Mucosa of rectum (tissue), 2 donors: ENCODE data around the gene GABRR2.

ENCODE experiments used
- H3K27ac ChIP-seq, 2 donors: one replicate each; pipeline ENCODE4 v1.7.0; 2013; ENCODE audit warnings: inconsistent platforms in 2 of 2, low read depth in 2 of 2, low read length in 2 of 2
- H3K27me3 ChIP-seq, 2 donors: one replicate each; pipeline ENCODE4 v1.7.0; 2013; ENCODE audit warnings: low read length in 2 of 2; ENCODE audit not compliant: control insufficient read depth in 2 of 2, insufficient read depth in 2 of 2
- H3K36me3 ChIP-seq, 2 donors: one replicate each; pipeline ENCODE4 v1.7.0; 2013; ENCODE audit warnings: low read length in 2 of 2; ENCODE audit not compliant: control insufficient read depth in 2 of 2, insufficient read depth in 2 of 2
- H3K4me1 ChIP-seq, 2 donors: one replicate each; pipeline ENCODE4 v1.7.0; 2013; ENCODE audit warnings: low read length in 2 of 2, mild to moderate bottlenecking in 1 of 2; ENCODE audit not compliant: control insufficient read depth in 2 of 2, insufficient read depth in 2 of 2
- H3K4me3 ChIP-seq, 2 donors: one replicate each; pipeline ENCODE4 v1.7.0; 2013; ENCODE audit warnings: low read length in 2 of 2
- H3K9ac ChIP-seq, 2 donors: one replicate each; pipeline ENCODE4 v1.7.0; 2013; ENCODE audit warnings: low read length in 2 of 2, low read depth in 1 of 2, mild to moderate bottlenecking in 1 of 2
- H3K9me3 ChIP-seq, 2 donors: one replicate each; pipeline ENCODE4 v1.7.0; 2013; ENCODE audit warnings: low read length in 2 of 2; ENCODE audit not compliant: control insufficient read depth in 2 of 2
- donor health status: healthy.
- donor health status: Normal muscosa, but diverticular disease.

Gene GABRR2

GRCh38 chr6:89328976-89329375 is 13.9 kb upstream of the GABRR2 start:
- Histone ChIP-seq H3K9me3 (no peaks in the 10 kb centered on the region), H3K27me3 (no peaks in the 10 kb centered on the region), H3K27ac (no peak overlapping the region), H3K4me1 (no peaks in the 10 kb centered on the region), H3K36me3 (peaks cover 32 to 55% of the 10 kb centered on the region in 2 donors), H3K9ac (no peak overlapping the region), H3K4me3 (no peak overlapping the region)

DNA sequence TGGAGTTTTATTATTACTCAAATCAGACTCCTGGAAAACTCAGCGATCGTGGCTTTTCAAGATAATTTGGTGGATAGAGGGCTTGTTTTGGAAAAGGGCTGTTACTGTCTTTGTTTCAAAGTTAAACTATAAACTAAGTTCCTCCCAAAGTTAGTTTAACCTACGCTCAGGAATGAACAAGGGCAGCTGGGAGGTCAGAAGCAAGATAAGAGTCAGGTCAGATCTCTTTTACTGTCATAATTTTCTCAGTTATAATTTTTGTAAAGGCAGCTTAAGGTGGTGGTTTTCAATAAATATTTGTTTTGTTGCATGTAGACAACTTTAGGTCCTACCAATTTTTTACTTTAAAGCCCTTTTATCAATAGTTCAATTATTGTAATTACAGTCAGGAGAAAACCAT is 9.2 kb upstream of the GABRR2 start:
- peaks cover 19 to 25% of the 10 kb centered on the region in 2 donors for H3K36me3 ChIP-seq
- no peak overlapping the region for H3K4me3 ChIP-seq
- no peak overlapping the region for H3K27ac ChIP-seq
- no peaks in the 10 kb centered on the region for H3K4me1 ChIP-seq
- no peak overlapping the region for H3K9ac ChIP-seq
- H3K9me3 ChIP-seq = no peaks in the 10 kb centered on the region
- H3K27me3 ChIP-seq = no peaks in the 10 kb centered on the region

DNA sequence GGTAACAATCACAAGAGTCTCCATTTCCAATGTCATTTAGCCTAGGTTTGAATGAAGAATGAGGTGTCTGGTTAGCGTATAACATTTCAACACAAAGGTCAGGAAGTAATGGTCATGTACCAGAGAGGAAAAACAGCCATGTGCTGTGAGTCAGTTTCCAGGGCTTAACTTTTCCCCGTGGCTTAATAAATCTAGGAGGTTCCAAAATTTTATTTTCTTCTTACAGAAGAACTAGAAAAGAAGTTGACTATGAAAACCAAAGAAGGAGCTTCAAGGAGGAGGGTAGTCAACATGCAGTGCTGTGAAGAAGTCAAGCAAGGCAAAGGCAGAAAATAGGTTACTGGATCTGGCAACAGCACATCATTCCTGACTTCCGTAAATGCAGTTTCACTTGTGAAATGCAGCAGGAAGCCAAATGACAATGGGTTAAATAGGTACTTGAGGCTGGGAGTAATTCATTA is 8.4 kb upstream of the GABRR2 start:
- H3K36me3 ChIP-seq = peaks cover 13 to 18% of the 10 kb centered on the region in 2 donors
- no peaks in the 10 kb centered on the region for H3K4me1 ChIP-seq
- no peak overlapping the region for H3K27ac ChIP-seq
- H3K4me3 ChIP-seq = no peak overlapping the region
- no peaks in the 10 kb centered on the region for H3K9me3 ChIP-seq
- H3K27me3 ChIP-seq = no peaks in the 10 kb centered on the region
- no peak overlapping the region for H3K9ac ChIP-seq

DNA sequence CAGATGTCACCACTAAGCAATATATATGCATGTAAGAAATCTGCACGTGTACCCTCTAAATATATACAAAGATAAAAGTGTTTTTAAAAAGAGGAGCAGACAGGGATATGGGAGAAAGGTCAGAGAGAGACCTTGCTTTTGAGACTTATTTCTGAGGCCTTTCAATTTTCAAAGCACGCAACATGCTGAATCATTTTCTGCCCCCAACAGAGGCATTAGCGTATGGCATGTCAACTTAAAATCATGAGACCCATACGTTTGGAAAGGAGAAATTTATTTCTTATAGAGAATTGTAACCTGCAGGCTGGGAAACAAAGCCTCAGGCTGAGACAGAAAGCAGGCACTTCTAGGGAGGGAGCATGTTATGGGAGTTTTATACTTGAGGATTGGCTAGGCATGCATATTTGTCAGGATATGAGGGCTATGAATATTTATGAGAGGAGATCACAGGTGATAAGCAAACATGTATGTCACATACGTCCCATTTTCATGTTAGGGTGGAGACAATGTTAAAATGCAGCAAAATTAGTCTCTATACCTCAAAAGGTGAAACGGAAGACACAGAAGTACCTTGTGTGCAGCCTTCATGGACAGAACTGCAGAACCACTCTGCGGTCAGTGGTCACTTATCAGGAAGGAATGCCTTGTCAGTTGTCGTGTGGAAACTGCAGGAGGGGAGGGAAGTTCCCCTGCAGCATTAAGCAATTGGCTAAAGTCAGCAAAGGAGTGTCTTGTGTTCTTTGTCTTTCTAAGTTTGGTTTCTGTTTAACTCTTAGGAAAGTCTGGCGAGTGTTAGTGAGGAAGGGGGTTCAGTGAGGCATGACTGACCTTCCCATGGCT is 6.3 kb upstream of the GABRR2 start:
- H3K27ac ChIP-seq = no peak overlapping the region

GRCh38 chr6:89320012-89320559 is 5.0 kb upstream of the GABRR2 start:
- H3K36me3 ChIP-seq = peaks cover 0 to 4% of the 10 kb centered on the region in 2 donors
- no peaks in the 10 kb centered on the region for H3K4me1 ChIP-seq
- H3K27me3 ChIP-seq = no peaks in the 10 kb centered on the region

More for the DNA sequence above, 6.3 kb upstream of the GABRR2 start:
- no peak overlapping the region for H3K9ac ChIP-seq
- no peaks in the 10 kb centered on the region for H3K27me3 ChIP-seq
- peaks cover 3 to 4% of the 10 kb centered on the region in 2 donors for H3K36me3 ChIP-seq
- H3K4me1 ChIP-seq = no peaks in the 10 kb centered on the region
- no peaks in the 10 kb centered on the region for H3K9me3 ChIP-seq
- H3K4me3 ChIP-seq = no peak overlapping the region

GRCh38 chr6:89317067-89317466 is 2.0 kb upstream of the GABRR2 start:
- no peak overlapping the region for H3K4me3 ChIP-seq
- H3K27ac ChIP-seq = no peak overlapping the region
- H3K9ac ChIP-seq = no peak overlapping the region
- peaks cover 8 to 11% of the 10 kb centered on the region in 2 donors for H3K4me1 ChIP-seq
- no peaks in the 10 kb centered on the region for H3K27me3 ChIP-seq
- peaks cover 0 to 7% of the 10 kb centered on the region in 2 donors for H3K36me3 ChIP-seq
- no peaks in the 10 kb centered on the region for H3K9me3 ChIP-seq

More at GRCh38 chr6:89320012-89320559, 5.0 kb upstream of the GABRR2 start:
- no peak overlapping the region for H3K27ac ChIP-seq
- no peak overlapping the region for H3K9ac ChIP-seq
- no peaks in the 10 kb centered on the region for H3K9me3 ChIP-seq
- no peak overlapping the region for H3K4me3 ChIP-seq

GRCh38 chr6:89314692-89315091 is 407 bp downstream of the GABRR2 start:
- Histone ChIP-seq H3K4me3 (no peak overlapping the region), H3K9me3 (no peaks in the 10 kb centered on the region), H3K9ac (no peak overlapping the region), H3K4me1 (peaks cover 14 to 20% of the 10 kb centered on the region in 2 donors), H3K27ac (no peak overlapping the region), H3K27me3 (no peaks in the 10 kb centered on the region), H3K36me3 (peaks cover 0 to 3% of the 10 kb centered on the region in 2 donors)

GRCh38 chr6:89313006-89313405 is 2.1 kb downstream of the GABRR2 start:
- peaks cover 0 to 3% of the 10 kb centered on the region in 2 donors for H3K36me3 ChIP-seq
- no peaks in the 10 kb centered on the region for H3K9me3 ChIP-seq
- H3K27me3 ChIP-seq = no peaks in the 10 kb centered on the region
- no peak overlapping the region for H3K9ac ChIP-seq
- H3K4me1 ChIP-seq = peaks cover 14 to 20% of the 10 kb centered on the region in 2 donors
- H3K4me3 ChIP-seq = no peak overlapping the region
- H3K27ac ChIP-seq = no peak overlapping the region

GRCh38 chr6:89311853-89312531 is 3.1 kb downstream of the GABRR2 start:
- peak overlapping the region; percentile 33 to 44 for H3K27ac ChIP-seq
- H3K4me1 ChIP-seq = peaks cover 14 to 20% of the 10 kb centered on the region in 2 donors
- H3K27me3 ChIP-seq = no peaks in the 10 kb centered on the region
- peaks cover 0 to 3% of the 10 kb centered on the region in 2 donors for H3K36me3 ChIP-seq
- no peaks in the 10 kb centered on the region for H3K9me3 ChIP-seq
- H3K4me3 ChIP-seq = peak overlapping the region; percentile 23 to 39
- H3K9ac ChIP-seq = no peak overlapping the region

DNA sequence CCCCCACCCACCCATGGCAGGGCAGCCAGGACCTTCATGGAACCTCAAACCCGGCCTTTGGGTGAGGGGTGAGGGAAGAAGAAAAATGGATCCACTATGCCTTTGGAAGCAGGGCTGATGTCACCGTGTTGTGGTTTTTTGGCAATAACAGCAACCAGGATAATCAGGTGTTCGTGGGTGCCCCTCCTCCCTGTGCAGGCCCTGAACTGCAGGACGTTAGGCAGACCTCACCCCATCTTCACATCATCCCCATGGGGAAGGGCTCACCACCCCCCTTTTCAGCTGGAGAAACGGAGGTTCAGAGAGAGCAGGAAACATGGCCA is 3.6 kb downstream of the GABRR2 start:
- no peak overlapping the region for H3K4me3 ChIP-seq
- no peak overlapping the region for H3K9ac ChIP-seq
- peak overlapping the region in 1 of 2 donors; percentile 44 for H3K27ac ChIP-seq

More for the DNA sequence above, 3.6 kb downstream of the GABRR2 start:
- H3K9me3 ChIP-seq = no peaks in the 10 kb centered on the region
- peaks cover 0 to 3% of the 10 kb centered on the region in 2 donors for H3K36me3 ChIP-seq
- no peaks in the 10 kb centered on the region for H3K27me3 ChIP-seq
- H3K4me1 ChIP-seq = peaks cover 14 to 20% of the 10 kb centered on the region in 2 donors
